NCI-H1417 treated with DMSO at 0.1 percent for 48 hours (cell line): ENCODE results near the gene FNDC3B.

Source experiments
- DNase-seq: peaks from one replicate; lab custom pipeline; 2025; lab: John Stamatoyannopoulos, UW

The FNDC3B gene

GRCh38 chr3:172189987-172190603, 150.7 kb downstream of the FNDC3B start:
- no peak for DNase-seq

- DNase-seq, result no peak
Observed at GRCh38 chr3:172190980-172191379, 151.6 kb downstream of the FNDC3B start.

- no peak for DNase-seq
Observed at GRCh38 chr3:172191629-172192028, 152.3 kb downstream of the FNDC3B start.

GRCh38 chr3:172192830-172193415, 153.5 kb downstream of the FNDC3B start:
- no peak for DNase-seq

- no peak for DNase-seq
Observed at GRCh38 chr3:172193436-172193835, 154.1 kb downstream of the FNDC3B start.

GRCh38 chr3:172194702-172195406, 155.5 kb downstream of the FNDC3B start:
- peak; percentile 60 for DNase-seq

- DNase-seq, result no peak
Observed at GRCh38 chr3:172195407-172195754, 156.0 kb downstream of the FNDC3B start.

GRCh38 chr3:172197344-172197743, 158.0 kb downstream of the FNDC3B start:
- no peak for DNase-seq

- DNase-seq, result no peak
Observed at GRCh38 chr3:172198428-172198827, 159.1 kb downstream of the FNDC3B start.

- DNase-seq, result no peak
Observed at GRCh38 chr3:172199850-172200369, 160.5 kb downstream of the FNDC3B start.

GRCh38 chr3:172201136-172201869, 161.9 kb downstream of the FNDC3B start:
- DNase-seq, result no peak

- no peak for DNase-seq
Observed at GRCh38 chr3:172201870-172202236, 162.5 kb downstream of the FNDC3B start.

- DNase-seq, result no peak
Observed at GRCh38 chr3:172202797-172203196, 163.4 kb downstream of the FNDC3B start.

- DNase-seq, result no peak
Observed at GRCh38 chr3:172203522-172204258, 164.3 kb downstream of the FNDC3B start.

- DNase-seq, result no peak
Observed at GRCh38 chr3:172204716-172205115, 165.3 kb downstream of the FNDC3B start.

GRCh38 chr3:172208586-172209332, 169.4 kb downstream of the FNDC3B start:
- DNase-seq, result no peak

- DNase-seq, result no peak
Observed at GRCh38 chr3:172209333-172210321, 170.2 kb downstream of the FNDC3B start.

GRCh38 chr3:172210355-172210754, 171.0 kb downstream of the FNDC3B start:
- DNase-seq, result no peak

- DNase-seq, result no peak
Observed at GRCh38 chr3:172211123-172211522, 171.7 kb downstream of the FNDC3B start.

GRCh38 chr3:172213200-172213599, 173.8 kb downstream of the FNDC3B start:
- no peak for DNase-seq
